HCT116 (cell line): ENCODE data around the gene FHOD3. TPM values are rescaled to one million over a fixed set of nuclear protein-coding genes. Genes with fewer than 3 reads are reported as not detected.

ENCODE experiments used
- ATAC-seq: fragments of 200-7000 bp; cut with Tn5 transposase; 2 replicates; pipeline ENCODE4 v1.9.1; 2020; ENCODE audit warnings: mild to moderate bottlenecking, moderate library complexity
- BruUV-seq: library from RNA; stranded (reverse); fragments of 400-500 nt; replicated peaks from 2 replicates; lab custom pipeline; 2021; lab: Mats Ljungman, UMichigan
- CTCF ChIA-PET: fragments of 300-600 bp; sonication (Branson Sonifier 250); formaldehyde crosslinking; loops from one replicate; lab custom pipeline; 2021; ENCODE audit warnings: antibody characterized with exemption; lab: Charles Lee
- POLR2A ChIA-PET: fragments of 300-600, 350-600 bp; sonication (Branson Sonifier 250); formaldehyde crosslinking; loops from one replicate; lab custom pipeline; 2021; ENCODE audit warnings: antibody characterized with exemption; lab: Charles Lee
- RAD21 ChIA-PET, 2 experiments: fragments of 300-600 bp; sonication (Branson Sonifier 250); formaldehyde crosslinking; loops; one replicate each; lab custom pipeline; 2023; ENCODE audit warnings: low total read pairs in 2 of 2; ENCODE audit not compliant: uncharacterized antibody in 2 of 2, unreplicated experiment in 2 of 2, low non-redundant PET in 1 of 2; lab: Charles Lee
- DNase-seq: peaks from one replicate; pipeline ENCODE4 v3.0.0-alpha.2; 2010; ENCODE audit warnings: low read depth, low spot score
- H2AFZ ChIP-seq: fragments of 200-600 bp; shearing (Covaris generic), sonication (generic); 2 replicates; pipeline ENCODE4 v1.6.1; 2017; ENCODE audit warnings: low read depth, mixed run types, mixed read lengths, antibody characterized with exemption, low read length; ENCODE audit not compliant: poor library complexity, severe bottlenecking
- H3K27ac ChIP-seq: 2 replicates; pipeline ENCODE4 v1.5.1; 2012; ENCODE audit warnings: low read depth, low read length
- H3K27me3 ChIP-seq: fragments of 200-600 bp; sonication (generic); 2 replicates; pipeline ENCODE4 v1.6.1; 2016; ENCODE audit warnings: mixed run types, low read length, mixed read lengths; ENCODE audit not compliant: insufficient read depth
- H3K36me3 ChIP-seq, 2 experiments: fragments of 200-500 bp in 1 of 2; fragments of 200-600 bp in 1 of 2; sonication (Bioruptor generic) in 1 of 2; sonication (generic) in 1 of 2; 2 replicates each; pipeline versions ENCODE4 v1.5.1 to v1.6.1; 2014 to 2016; ENCODE audit warnings: low read length in 2 of 2, inconsistent platforms in 1 of 2, mixed read lengths in 1 of 2, mixed run types in 1 of 2; ENCODE audit not compliant: insufficient read depth in 2 of 2, control insufficient read depth in 1 of 2
- H3K4me1 ChIP-seq, 2 experiments: fragments of 200-600 bp in 1 of 2; sonication (generic) in 1 of 2; 2 replicates each; pipeline versions ENCODE4 v1.5.1 to v1.6.1; 2012 to 2017; ENCODE audit warnings: low read length in 2 of 2, inconsistent platforms in 1 of 2, mild to moderate bottlenecking in 1 of 2, mixed read lengths in 1 of 2, mixed run types in 1 of 2, moderate library complexity in 1 of 2; ENCODE audit not compliant: insufficient read depth in 2 of 2, control insufficient read depth in 1 of 2
- H3K4me2 ChIP-seq: fragments of 200-600 bp; sonication (generic); 2 replicates; pipeline ENCODE4 v1.6.1; 2017; ENCODE audit warnings: mixed run types, low read length, mixed read lengths
- H3K4me3 ChIP-seq, 2 experiments: fragments of 200-600 bp in 1 of 2; sonication (generic) in 1 of 2; replicated peaks in 1 of 2; 2 replicates each; pipeline ENCODE4 v1.5.1; 2011 to 2016; ENCODE audit warnings: low read length in 2 of 2, control low read depth in 1 of 2, low read depth in 1 of 2, mild to moderate bottlenecking in 1 of 2, mixed read lengths in 1 of 2, mixed run types in 1 of 2
- H3K79me2 ChIP-seq: fragments of 200-600 bp; sonication (generic); 2 replicates; pipeline ENCODE4 v1.6.1; 2017; ENCODE audit warnings: mild to moderate bottlenecking, mixed run types, low read length, moderate library complexity, mixed read lengths; ENCODE audit not compliant: insufficient read depth
- H3K9ac ChIP-seq: fragments of 200-600 bp; sonication (generic); 2 replicates; pipeline ENCODE4 v1.6.1; 2016; ENCODE audit warnings: low read length, mixed read lengths
- H3K9me2 ChIP-seq: fragments of 200-600 bp; sonication (generic), shearing (Covaris generic); 2 replicates; pipeline ENCODE4 v1.6.1; 2017; ENCODE audit warnings: mixed run types, mild to moderate bottlenecking, moderate library complexity; ENCODE audit not compliant: insufficient read depth
- H3K9me3 ChIP-seq, 2 experiments: fragments of 200-500 bp in 1 of 2; fragments of 200-600 bp in 1 of 2; sonication (Bioruptor generic) in 1 of 2; sonication (generic) in 1 of 2; 2 replicates each; pipeline ENCODE4 v1.6.1; 2014 to 2017; ENCODE audit warnings: low read length in 2 of 2, mixed read lengths in 2 of 2, inconsistent platforms in 1 of 2, low read depth in 1 of 2, mild to moderate bottlenecking in 1 of 2, mixed run types in 1 of 2, moderate library complexity in 1 of 2; ENCODE audit not compliant: control insufficient read depth in 1 of 2, insufficient read depth in 1 of 2
- H4K20me1 ChIP-seq: fragments of 200-600 bp; sonication (generic), shearing (Covaris generic); 2 replicates; pipeline ENCODE4 v1.6.1; 2017; ENCODE audit warnings: mixed run types, mild to moderate bottlenecking, moderate library complexity; ENCODE audit not compliant: insufficient read depth
- CBX3 ChIP-seq: IDR thresholded peaks from 2 replicates; pipeline ENCODE4 v1.6.1; 2012; ENCODE audit warnings: low read depth
- CEBPB ChIP-seq: IDR thresholded peaks from 2 replicates; pipeline ENCODE4 v1.6.1; 2012; ENCODE audit warnings: low read depth
- EGR1 ChIP-seq: IDR thresholded peaks from 2 replicates; pipeline ENCODE4 v1.6.1; 2012; ENCODE audit warnings: low read depth
- EZH2 ChIP-seq: fragments of 200-600 bp; sonication (generic); IDR thresholded peaks from 2 replicates; pipeline ENCODE4 v1.6.1; 2017; ENCODE audit warnings: antibody characterized with exemption, mixed run types
- FOSL1 ChIP-seq: IDR thresholded peaks from 2 replicates; pipeline ENCODE4 v1.6.1; 2012; ENCODE audit warnings: low read depth
- POLR2A ChIP-seq: IDR thresholded peaks from 2 replicates; pipeline ENCODE4 v1.7.0; 2011; ENCODE audit warnings: borderline replicate concordance; ENCODE audit not compliant: insufficient read depth, insufficient read length; ENCODE audit errors: extremely low read depth
- POLR2AphosphoS5 ChIP-seq: IDR thresholded peaks from 2 replicates; pipeline ENCODE4 v1.6.1; 2011; ENCODE audit warnings: mild to moderate bottlenecking, low read depth, low read length, moderate library complexity
- RAD21 ChIP-seq: IDR thresholded peaks from 2 replicates; pipeline ENCODE4 v1.6.1; 2012; ENCODE audit warnings: low read depth, mild to moderate bottlenecking
- SIN3A ChIP-seq: IDR thresholded peaks from 2 replicates; pipeline ENCODE4 v1.6.1; 2012; ENCODE audit warnings: low read depth
- SP1 ChIP-seq: IDR thresholded peaks from 2 replicates; pipeline ENCODE4 v1.6.1; 2012; ENCODE audit warnings: low read depth
- SRF ChIP-seq: IDR thresholded peaks from 2 replicates; pipeline ENCODE4 v1.6.1; 2012; ENCODE audit warnings: low read depth
- TCF7L2 ChIP-seq: IDR thresholded peaks from 2 replicates; pipeline ENCODE4 v1.7.0; 2011; ENCODE audit warnings: borderline replicate concordance, inconsistent platforms; ENCODE audit not compliant: insufficient read depth, insufficient read length; ENCODE audit errors: extremely low read depth
- ZFX ChIP-seq: fragments of 450-650 bp; IDR thresholded peaks from 2 replicates; pipeline ENCODE4 v1.6.1; 2017
- ZNF274 ChIP-seq: fragments of 200-500 bp; sonication (Bioruptor generic); IDR thresholded peaks from 2 replicates; pipeline ENCODE4 v1.6.1; 2014; ENCODE audit warnings: mild to moderate bottlenecking, low read depth, low read length, inconsistent platforms
- intact Hi-C: fragments of 100-400 bp; cut with micrococcal nuclease; formaldehyde crosslinking; loops from 2 replicates; pipeline ENCODE4 v1.10.0; 2022
- total RNA-seq: library from RNA; stranded (reverse); gene quantifications from one replicate; pipeline ENCODE4 v1.2.1, GENCODE V29; 2021; ENCODE audit not compliant: unreplicated experiment
- TF ChIP-seq, protein P1 (sequence below), 3 experiments: fragments of 200-600 bp in 1 of 3; sonication (generic) in 1 of 3; IDR thresholded peaks in 2 of 3; conservative IDR thresholded peaks in 1 of 3; 2 replicates each; pipeline ENCODE4 v1.5.1; 2012 to 2017; ENCODE audit warnings: low read depth in 2 of 3, low read length in 2 of 3, antibody characterized with exemption in 1 of 3, borderline replicate concordance in 1 of 3, control low read depth in 1 of 3, mild to moderate bottlenecking in 1 of 3, mixed read lengths in 1 of 3, mixed run types in 1 of 3, moderate library complexity in 1 of 3; ENCODE audit not compliant: insufficient read depth in 1 of 3
- TF ChIP-seq, protein P2 (sequence below): IDR thresholded peaks from 2 replicates; pipeline ENCODE4 v1.6.1; 2012; ENCODE audit warnings: low read depth
- TF ChIP-seq, protein P3 (sequence below): IDR thresholded peaks from 2 replicates; pipeline ENCODE4 v1.6.1; 2012
- TF ChIP-seq, protein P4 (sequence below): IDR thresholded peaks from 2 replicates; pipeline ENCODE4 v1.6.1; 2012
- TF ChIP-seq, protein P5 (sequence below): IDR thresholded peaks from 2 replicates; pipeline ENCODE4 v1.6.1; 2011; ENCODE audit warnings: mild to moderate bottlenecking, low read length, moderate library complexity; ENCODE audit not compliant: insufficient replicate concordance; ENCODE audit errors: extremely low read depth

Gene FHOD3
- total RNA-seq, 1 experiment from 2014 or later: 4.0 TPM

DNA sequence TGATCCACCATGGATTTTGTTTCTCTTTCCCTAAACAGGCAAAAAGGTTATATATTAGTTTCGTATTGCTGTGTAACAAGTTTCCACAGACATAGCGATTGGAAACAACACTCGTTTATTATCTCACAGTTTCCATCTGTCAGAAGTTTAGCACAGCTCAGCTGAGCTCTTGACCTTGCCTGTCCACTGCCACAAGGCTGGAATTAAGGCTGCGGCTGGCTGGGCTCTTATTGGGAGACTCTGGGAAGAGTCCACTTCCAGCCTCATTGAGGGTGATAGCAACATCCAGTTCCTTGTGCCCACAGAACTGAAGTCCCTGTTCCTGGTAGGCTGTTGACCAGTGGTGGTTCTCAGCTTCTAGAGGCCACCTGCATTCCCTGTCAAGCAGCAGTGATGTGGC, 410.9 kb downstream of the FHOD3 start (continued):
- TF ChIP-seq SIN3A (no peak), ZNF274 (no peak), SRF (no peak), FOSL1 (no peak)

DNA sequence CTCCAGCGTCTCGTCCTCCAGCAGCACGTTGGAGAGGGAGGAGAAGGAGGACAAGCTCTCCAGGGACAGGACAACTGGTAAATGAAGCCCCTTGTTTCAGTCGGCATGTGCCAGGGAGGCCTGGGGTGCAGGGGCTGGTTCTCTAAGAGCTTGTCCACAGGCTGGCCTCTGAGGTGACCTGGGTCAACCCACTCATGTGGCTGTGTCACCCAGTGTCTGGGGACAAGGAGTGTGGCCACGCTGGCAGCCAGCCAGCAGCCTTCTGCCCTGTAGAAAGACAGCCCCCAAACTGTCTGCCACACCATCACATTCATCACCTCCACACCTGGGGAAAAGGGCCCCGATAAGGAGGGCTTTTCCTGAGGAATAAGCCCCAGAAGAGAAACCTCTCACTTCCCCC, 411.8 kb downstream of the FHOD3 start:
- no peaks in the 10 kb centered on the region for H3K79me2 ChIP-seq
- ATAC-seq (no peak), DNase-seq (no peak)
- intact Hi-C loops: no loop called here
- no peak overlapping the region for H3K4me3 ChIP-seq
- H3K9me3 ChIP-seq: no peaks in the 10 kb centered on the region
- no peaks in the 10 kb centered on the region for H4K20me1 ChIP-seq
- H3K9me2 ChIP-seq: no peaks in the 10 kb centered on the region
- H3K4me2 ChIP-seq: no peak overlapping the region
- peaks cover 3 to 10% of the 10 kb centered on the region in 2 experiments; a peak in 3 of 4 replicates for H3K4me1 ChIP-seq
- BruUV-seq: no TSS peak
- no peaks in the 10 kb centered on the region for H3K27me3 ChIP-seq
- no peak overlapping the region for H2AFZ ChIP-seq
- no peak overlapping the region for H3K27ac ChIP-seq
- H3K9ac ChIP-seq: no peak overlapping the region
- ChIA-PET RAD21 (no interaction called here), CTCF (no interaction called here), POLR2A (no interaction called here)
- H3K36me3 ChIP-seq: no peaks in the 10 kb centered on the region
- TF ChIP-seq EGR1 (no peak), EZH2 (no peak), SRF (no peak), ZFX (no peak), POLR2AphosphoS5 (no peak), TCF7L2 (no peak), CBX3 (no peak), ZNF274 (no peak), SP1 (no peak), CEBPB (no peak), RAD21 (no peak), FOSL1 (no peak), POLR2A (no peak), SIN3A (no peak)
- TF ChIP-seq, protein P1, sequence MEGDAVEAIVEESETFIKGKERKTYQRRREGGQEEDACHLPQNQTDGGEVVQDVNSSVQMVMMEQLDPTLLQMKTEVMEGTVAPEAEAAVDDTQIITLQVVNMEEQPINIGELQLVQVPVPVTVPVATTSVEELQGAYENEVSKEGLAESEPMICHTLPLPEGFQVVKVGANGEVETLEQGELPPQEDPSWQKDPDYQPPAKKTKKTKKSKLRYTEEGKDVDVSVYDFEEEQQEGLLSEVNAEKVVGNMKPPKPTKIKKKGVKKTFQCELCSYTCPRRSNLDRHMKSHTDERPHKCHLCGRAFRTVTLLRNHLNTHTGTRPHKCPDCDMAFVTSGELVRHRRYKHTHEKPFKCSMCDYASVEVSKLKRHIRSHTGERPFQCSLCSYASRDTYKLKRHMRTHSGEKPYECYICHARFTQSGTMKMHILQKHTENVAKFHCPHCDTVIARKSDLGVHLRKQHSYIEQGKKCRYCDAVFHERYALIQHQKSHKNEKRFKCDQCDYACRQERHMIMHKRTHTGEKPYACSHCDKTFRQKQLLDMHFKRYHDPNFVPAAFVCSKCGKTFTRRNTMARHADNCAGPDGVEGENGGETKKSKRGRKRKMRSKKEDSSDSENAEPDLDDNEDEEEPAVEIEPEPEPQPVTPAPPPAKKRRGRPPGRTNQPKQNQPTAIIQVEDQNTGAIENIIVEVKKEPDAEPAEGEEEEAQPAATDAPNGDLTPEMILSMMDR (IDR thresholded peaks at IDR 0.05 in 2 of 3, conservative IDR thresholded peaks at IDR 0.05 in 1 of 3; ENCODE audit: borderline replicate concordance in 1 of 3, insufficient read depth in 1 of 3, low read depth in 2 of 3, low read length in 2 of 3): no peak
- TF ChIP-seq, protein P2, sequence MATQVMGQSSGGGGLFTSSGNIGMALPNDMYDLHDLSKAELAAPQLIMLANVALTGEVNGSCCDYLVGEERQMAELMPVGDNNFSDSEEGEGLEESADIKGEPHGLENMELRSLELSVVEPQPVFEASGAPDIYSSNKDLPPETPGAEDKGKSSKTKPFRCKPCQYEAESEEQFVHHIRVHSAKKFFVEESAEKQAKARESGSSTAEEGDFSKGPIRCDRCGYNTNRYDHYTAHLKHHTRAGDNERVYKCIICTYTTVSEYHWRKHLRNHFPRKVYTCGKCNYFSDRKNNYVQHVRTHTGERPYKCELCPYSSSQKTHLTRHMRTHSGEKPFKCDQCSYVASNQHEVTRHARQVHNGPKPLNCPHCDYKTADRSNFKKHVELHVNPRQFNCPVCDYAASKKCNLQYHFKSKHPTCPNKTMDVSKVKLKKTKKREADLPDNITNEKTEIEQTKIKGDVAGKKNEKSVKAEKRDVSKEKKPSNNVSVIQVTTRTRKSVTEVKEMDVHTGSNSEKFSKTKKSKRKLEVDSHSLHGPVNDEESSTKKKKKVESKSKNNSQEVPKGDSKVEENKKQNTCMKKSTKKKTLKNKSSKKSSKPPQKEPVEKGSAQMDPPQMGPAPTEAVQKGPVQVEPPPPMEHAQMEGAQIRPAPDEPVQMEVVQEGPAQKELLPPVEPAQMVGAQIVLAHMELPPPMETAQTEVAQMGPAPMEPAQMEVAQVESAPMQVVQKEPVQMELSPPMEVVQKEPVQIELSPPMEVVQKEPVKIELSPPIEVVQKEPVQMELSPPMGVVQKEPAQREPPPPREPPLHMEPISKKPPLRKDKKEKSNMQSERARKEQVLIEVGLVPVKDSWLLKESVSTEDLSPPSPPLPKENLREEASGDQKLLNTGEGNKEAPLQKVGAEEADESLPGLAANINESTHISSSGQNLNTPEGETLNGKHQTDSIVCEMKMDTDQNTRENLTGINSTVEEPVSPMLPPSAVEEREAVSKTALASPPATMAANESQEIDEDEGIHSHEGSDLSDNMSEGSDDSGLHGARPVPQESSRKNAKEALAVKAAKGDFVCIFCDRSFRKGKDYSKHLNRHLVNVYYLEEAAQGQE: no peak
- TF ChIP-seq, protein P3, sequence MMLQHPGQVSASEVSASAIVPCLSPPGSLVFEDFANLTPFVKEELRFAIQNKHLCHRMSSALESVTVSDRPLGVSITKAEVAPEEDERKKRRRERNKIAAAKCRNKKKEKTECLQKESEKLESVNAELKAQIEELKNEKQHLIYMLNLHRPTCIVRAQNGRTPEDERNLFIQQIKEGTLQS: no peak
- TF ChIP-seq, protein P4, sequence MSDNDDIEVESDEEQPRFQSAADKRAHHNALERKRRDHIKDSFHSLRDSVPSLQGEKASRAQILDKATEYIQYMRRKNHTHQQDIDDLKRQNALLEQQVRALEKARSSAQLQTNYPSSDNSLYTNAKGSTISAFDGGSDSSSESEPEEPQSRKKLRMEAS: no peak
- TF ChIP-seq, protein P5, sequence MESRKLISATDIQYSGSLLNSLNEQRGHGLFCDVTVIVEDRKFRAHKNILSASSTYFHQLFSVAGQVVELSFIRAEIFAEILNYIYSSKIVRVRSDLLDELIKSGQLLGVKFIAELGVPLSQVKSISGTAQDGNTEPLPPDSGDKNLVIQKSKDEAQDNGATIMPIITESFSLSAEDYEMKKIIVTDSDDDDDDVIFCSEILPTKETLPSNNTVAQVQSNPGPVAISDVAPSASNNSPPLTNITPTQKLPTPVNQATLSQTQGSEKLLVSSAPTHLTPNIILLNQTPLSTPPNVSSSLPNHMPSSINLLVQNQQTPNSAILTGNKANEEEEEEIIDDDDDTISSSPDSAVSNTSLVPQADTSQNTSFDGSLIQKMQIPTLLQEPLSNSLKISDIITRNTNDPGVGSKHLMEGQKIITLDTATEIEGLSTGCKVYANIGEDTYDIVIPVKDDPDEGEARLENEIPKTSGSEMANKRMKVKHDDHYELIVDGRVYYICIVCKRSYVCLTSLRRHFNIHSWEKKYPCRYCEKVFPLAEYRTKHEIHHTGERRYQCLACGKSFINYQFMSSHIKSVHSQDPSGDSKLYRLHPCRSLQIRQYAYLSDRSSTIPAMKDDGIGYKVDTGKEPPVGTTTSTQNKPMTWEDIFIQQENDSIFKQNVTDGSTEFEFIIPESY: no peak
